ENCODE measurements around the gene NFATC2.
A peak's percentile ranks its signal among the peaks of the same experiment; 100 is the strongest.

The NFATC2 gene

GRCh38 chr20:51418137-51418529 lies 124.4 kb downstream of the NFATC2 start:
- no peak for TF ChIP-seq CTCF (IDR thresholded peaks at IDR 0.05; ENCODE audit: extremely low read depth, missing control alignments)

DNA sequence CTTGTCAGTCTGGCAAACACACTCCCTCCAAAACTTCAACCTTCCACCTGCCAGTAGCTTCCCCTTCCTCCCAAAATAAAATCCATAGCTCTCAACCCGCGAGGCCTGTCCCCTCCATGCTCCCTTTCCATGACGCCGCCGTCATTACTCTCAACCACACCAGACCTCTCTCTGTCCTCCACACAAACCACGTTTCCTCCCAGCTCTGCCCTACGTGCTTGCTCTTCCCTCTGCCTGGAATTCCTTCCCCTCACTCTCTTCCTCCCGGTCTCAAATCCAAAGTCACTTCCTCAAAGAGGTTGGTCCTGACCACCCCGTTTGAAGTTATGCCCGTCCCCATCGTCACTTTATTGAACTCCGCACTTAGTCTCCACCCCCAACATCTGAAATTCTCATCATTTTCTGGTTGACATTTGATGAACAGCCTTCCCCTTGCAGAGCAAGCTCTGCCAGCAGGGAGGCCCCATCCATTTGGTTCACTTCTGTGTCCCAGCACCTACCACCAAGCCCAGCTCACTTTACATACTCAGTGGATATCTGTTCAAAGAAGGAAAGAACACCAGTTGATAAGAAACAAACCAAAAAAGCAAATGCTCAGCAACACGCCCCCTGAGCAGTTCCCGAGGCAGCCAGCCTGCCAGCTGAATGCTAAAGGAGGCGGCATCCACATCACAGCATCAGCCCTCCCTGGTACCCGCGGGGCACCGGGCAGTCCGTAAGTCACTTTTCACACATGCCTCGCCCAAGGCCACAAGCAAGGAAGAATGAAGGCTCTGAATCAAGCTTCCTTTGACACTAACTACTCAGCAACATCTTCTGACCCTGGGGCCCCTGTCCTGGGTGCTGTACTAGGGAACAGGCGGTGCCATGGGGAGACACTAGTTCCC lies 125.0 kb downstream of the NFATC2 start:
- peak; percentile 8 for DNase-seq (ENCODE audit: low spot score)
- no peak for TF ChIP-seq CTCF (IDR thresholded peaks at IDR 0.05; ENCODE audit: extremely low read depth, missing control alignments)

More at GRCh38 chr20:51418137-51418529, 124.4 kb downstream of the NFATC2 start:
- DNase-seq (ENCODE audit: low spot score): no peak

DNA sequence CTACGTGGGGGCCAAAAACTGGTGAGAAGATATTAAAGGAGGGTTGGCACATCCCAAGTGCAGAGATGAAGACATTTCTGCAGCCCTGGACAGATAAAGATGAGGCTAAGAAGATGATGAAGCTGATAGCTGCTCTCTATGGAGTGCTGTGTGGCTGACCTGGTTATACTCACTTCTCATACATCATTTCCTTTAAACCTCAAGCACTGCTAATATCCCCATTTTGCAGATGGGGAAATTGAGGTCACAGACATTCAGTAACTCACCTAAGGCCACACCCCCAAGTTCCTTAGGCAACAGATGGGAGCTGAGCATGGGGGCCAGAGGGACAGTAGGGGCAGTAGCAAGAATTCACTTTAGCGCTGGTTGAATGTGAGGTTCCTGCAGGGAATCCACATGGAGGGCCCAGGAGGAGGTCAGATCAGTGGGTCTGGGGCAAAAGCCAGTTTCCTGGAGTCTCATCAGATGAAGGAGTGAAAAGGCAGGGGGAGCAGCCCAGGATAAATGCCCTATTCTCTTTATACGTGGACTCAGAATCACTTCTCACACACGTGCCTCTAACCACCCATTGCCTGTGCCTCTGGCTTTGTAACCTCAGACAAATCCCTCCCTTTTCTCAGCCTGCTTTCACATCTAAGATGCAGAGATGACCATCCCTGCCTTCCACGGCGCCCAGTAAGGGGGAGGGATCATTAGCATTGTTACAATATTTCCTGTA lies 125.8 kb downstream of the NFATC2 start:
- no peak for DNase-seq (ENCODE audit: low spot score)
- TF ChIP-seq CTCF (IDR thresholded peaks at IDR 0.05; ENCODE audit: extremely low read depth, missing control alignments): no peak

- peak; percentile 50 for DNase-seq (ENCODE audit: low spot score)
- TF ChIP-seq CTCF (IDR thresholded peaks at IDR 0.05; ENCODE audit: extremely low read depth, missing control alignments): no peak
These were observed 128.7 kb downstream of the NFATC2 start for GRCh38 chr20:51413857-51414256.

GRCh38 chr20:51412951-51413481 lies 129.5 kb downstream of the NFATC2 start:
- TF ChIP-seq CTCF (IDR thresholded peaks at IDR 0.05; ENCODE audit: extremely low read depth, missing control alignments): no peak
- DNase-seq (ENCODE audit: low spot score): no peak

DNA sequence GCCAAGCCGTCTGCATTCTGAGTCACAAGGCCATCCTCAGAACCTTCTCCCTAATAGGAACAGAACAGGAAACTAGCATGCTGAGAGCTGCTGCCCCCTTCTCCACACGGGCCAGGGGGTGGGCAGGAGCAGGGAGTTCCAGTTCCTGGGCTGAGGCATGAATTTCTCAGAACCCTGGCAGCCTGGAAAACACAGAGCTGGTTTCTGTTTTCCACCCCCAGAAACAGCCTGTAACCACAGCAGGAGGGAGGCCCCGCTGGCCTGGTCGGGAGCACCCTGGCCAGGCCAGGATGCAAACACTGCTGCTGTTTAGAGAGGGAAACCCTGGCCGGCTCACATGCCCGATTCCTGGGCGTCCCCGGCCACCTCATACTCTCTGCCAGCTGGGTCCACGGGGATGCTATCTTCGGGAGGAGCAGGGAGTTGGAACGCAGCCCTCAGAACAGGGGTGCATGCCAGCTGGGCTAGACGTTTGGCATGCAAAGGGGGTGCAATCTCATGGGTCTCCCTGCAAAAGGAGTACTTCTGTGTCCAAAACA lies 130.1 kb downstream of the NFATC2 start:
- DNase-seq (ENCODE audit: low spot score): no peak

More for the DNA sequence above, 130.1 kb downstream of the NFATC2 start:
- TF ChIP-seq CTCF (IDR thresholded peaks at IDR 0.05; ENCODE audit: extremely low read depth, missing control alignments): no peak
